ENCODE data around the gene WTIP.

DNA sequence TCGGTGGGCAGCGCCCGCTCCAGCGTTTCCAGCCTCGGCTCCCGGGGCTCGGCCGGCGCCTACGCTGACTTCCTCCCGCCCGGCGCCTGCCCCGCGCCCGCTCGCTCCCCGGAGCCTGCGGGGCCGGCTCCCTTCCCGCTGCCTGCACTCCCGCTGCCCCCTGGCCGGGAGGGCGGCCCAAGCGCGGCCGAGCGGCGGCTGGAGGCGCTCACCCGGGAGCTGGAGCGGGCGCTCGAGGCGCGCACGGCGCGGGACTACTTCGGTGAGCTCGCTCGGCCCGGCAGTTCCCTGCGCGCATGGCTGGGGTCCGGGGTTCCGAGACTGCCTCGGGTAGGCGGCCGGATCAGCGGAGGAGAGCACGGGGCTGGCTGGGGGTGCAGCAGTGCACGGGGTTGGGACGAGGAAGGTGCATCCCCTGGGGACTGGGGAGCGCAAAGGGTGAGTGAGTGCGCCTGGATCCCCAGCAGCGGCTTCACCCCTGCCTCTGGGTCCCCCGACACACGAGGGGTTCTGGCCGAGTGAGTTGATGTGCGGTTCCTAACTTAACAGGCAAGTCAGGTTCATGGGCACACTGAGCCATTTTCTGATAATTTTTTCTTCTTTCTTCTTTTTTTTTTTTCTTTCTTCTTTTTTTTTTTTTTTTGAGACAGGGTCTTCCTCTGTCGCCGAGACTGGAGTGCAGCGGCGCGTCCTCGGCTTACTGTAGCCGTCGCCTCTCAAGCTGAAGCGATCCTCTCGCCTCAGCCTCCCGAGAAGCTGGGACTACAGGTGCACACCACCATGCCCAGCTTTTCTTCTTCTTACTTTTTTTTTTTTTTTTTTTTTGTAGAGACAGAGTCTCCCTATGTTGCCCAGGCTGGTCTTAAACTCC, 1.1 kb downstream of the WTIP start:
- TF ChIP-seq RARB (CRISPR knock-in tag; IDR thresholded peaks at IDR 0.05) (no peak), OSR1 (CRISPR knock-in tag; IDR thresholded peaks at IDR 0.05) (no peak), ESRRG (CRISPR knock-in tag; IDR thresholded peaks at IDR 0.05) (no peak), ZFP3 (CRISPR knock-in tag; IDR thresholded peaks at IDR 0.05) (no peak), ISL1 (CRISPR knock-in tag; IDR thresholded peaks at IDR 0.05) (no peak), PATZ1 (CRISPR knock-in tag; IDR thresholded peaks at IDR 0.05; ENCODE audit: borderline replicate concordance) (no peak)

Data from SK-N-SH treated with all-trans-retinoic acid at 6 μM for 48 hours (cell line).